Measurements from ENCODE around the gene RPL19.

RPL19 gene

DNA sequence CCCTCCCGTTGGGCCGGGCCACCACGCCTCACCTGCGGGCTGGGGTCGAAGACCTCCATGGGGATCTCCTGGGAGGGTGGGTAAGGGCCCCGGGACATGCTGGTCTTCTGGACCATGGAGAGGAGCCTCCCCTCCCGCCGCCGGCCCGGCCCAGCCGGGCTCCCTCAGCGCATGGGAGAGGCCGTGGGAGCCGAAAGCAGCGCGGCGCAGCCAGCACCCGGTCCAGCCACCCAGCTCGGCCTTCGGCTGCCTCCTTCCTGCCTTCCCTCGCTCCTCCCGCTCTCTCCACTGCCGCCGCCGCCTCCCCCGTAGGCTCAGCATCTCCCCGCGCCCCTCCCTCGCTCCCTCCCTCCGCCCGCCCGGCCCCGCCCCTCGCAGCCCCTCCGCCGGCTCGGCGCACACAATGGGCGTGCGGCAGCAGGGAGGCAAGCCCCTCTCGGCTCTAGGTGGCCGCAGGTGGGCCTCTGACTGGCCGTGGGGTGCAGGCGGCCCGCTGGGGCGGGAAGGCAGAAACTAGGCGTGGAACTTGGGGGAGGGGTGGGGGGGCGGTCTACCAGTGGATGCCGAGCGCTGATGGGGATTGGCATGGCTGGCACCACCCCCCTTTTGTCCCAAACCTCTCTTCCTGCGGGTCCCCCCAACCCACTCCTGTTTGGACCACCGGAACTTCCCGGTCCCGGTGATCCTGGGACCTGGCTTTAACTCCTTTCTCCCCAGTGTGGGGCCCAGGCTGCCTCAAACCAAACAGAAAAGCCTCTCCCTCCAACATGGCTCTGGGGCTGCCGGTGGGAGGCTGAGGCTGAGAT is 2.5 kb upstream of the RPL19 start, which contains the start of gene CACNB1:
TSS of gene CACNB1 (minus strand) at position 290 of the 806 bp plus-strand sequence. CDS start at position 116, 174 bp downstream.
- DNase-seq (ENCODE audit: low read depth), result no peak

DNA sequence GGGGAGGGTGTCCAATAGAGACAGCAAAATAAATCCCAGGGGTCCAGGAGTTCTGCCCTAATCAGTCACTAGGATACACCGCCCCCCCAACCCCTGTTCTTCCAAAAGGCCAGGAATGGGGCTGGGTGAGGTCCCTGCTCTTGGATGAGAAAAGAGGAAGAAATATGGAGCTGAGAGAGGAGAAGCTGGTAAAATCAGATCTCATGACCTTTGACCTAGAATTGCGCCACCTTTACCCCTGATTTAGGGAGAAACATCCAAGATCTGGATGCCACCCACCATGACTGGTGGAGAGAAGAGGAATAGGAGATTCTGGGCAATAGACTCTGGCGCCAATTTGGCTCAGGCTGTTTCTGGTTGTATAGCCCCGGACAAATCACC is 1.9 kb upstream of the RPL19 start:
- no peak for DNase-seq (ENCODE audit: low read depth)

DNA sequence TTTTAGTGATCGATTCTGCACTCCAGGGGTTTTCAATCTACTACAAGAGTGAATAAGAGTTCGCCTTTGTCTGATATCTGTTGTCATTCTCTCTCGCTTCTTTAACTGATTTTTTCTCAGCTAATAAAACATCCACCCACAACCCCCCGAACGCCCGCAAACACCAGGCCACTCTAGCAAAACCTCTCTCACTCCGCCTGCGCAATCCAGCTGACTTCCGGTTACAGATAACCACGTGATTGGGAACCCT is 338 bp upstream of the RPL19 start:
- no peak for DNase-seq (ENCODE audit: low read depth)

DNA sequence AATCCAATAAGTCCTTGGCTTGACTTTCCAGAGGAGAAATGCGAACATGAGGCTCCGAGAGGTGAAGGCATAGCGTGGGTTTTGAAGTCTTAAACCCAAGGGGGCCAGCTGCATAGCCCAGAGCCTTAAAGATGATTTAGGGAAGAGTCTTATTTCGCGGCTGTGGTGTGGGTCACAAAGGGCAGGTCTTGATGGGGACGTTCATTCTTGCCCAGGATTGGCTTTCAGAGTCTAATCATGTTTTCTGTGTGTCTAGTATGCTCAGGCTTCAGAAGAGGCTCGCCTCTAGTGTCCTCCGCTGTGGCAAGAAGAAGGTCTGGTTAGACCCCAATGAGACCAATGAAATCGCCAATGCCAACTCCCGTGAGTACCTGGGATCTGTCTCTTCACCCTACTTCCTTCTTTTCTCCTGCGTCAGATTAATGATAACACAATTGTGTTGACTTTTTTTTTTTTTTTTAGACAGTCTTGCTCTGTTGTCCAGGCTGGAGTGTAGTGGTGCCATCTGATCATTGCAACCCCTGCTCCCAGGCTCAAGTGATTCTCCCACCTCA is 951 bp downstream of the RPL19 start:
- DNase-seq (ENCODE audit: low read depth), result no peak

DNA sequence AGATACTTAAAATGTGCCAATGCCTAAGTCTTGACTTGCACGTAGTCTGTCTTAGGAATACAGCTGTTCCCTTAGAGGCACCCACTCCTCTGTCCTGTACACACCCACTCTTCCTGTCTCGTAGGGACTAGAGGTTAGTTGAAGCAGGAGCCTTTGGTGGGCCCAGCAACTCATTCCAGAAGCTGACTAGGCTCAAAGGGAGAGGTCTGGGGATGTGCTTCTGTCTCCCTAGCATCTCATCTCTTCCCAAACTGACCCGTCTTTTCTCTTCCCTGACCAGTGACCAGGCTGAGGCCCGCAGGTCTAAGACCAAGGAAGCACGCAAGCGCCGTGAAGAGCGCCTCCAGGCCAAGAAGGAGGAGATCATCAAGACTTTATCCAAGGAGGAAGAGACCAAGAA is 4.2 kb downstream of the RPL19 start:
- no peak for DNase-seq (ENCODE audit: low read depth)

DNA sequence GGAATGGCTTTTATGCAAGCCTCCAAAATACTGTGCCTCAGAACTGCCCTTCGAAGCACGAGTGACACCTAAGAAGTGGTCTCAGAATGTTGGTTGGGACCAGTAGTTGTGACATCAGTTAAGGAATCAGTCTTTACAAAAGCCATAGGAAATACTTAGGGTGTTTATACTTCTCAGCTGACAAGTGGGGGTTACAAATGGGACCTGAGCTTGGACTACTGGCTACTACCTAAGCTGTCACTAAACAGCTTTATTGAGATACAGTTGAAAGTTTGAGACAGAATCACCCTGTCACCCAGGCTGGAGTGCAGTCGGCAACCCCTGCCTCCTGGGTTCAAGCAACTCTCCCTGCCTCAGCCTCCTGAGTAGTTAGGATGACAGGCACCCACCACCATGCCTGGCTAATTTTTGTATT is 5.0 kb downstream of the RPL19 start:
- DNase-seq (ENCODE audit: low read depth), result no peak

DNA sequence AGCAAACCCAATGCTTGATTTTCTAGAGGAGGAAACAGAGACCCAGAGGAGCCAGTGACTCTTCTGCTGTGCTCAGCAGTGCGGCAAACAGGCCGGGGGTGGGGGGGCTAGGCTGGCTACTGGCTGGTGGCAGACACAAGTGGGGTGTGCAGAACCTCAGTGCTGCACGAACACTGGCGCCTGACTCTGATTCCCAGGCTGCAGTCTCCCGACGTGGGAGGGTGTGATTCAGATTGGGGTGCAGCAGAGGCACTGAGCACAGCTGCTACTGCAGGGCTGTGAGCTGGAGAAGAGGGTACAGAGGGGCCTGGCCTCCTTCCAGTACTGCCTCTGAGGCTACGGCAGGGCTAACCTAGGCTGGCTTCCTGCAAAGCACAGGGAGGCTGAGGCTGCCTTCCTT is 8.1 kb downstream of the RPL19 start:
- DNase-seq (ENCODE audit: low read depth), result no peak

DNA sequence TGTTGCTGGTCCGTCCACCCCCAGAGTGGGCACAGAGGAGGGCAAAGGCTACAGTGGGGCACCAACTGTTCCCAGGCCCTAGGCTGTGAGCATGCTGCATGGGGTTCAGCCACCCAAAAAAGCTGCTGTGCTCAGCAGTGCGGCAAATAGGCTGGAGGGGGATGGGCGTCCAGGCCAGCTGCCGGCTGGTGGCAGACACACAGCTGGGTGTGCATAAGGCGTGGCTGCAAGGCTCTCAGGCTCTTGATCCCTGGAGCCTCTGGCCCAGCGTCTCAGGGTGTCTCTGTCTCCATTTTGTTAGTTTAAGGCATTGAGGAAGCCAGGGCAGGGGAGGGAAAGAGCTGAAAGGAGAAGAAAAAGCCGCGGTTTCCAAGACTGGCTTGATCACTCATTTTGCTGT is 8.8 kb downstream of the RPL19 start:
- DNase-seq (ENCODE audit: low read depth), result no peak

DNA sequence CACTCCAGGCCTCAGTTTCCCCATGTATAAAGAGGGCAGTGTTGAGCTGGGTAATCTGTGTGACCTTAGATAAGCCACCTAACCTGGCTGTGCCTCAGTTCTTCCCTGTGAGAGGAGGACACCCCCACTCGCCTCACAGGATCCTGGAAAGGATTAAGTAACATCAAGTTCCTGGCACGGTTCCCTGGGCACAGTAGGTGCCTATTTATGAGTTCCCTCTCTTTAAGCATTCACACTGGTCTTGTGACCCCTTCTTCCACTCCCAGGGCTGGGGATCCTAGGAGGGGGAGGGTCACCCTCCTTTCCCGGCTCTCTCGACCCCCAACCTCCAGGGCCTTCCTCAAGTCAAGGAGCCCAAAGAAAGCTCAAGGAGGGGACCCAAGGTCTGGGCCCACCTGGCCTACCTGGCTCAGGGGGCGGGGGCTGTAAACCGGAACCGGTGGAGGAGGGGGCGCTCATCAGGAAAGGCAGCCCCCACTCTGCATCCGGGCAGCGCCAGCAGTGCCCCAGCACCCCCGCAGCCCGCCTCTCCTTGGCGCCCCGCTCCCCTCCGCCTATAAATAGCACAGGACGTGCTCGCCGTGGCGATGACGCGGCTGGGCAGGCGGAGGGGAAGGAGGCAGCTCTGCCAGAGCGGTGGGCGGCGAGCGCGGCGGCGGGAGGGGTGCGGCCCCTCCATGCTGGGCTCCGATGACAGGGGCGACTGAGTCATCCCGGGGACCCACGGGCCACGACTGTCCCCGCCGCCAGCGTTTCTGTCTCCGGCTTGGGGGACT is 9.4 kb downstream of the RPL19 start:
- no peak for DNase-seq (ENCODE audit: low read depth)

DNA sequence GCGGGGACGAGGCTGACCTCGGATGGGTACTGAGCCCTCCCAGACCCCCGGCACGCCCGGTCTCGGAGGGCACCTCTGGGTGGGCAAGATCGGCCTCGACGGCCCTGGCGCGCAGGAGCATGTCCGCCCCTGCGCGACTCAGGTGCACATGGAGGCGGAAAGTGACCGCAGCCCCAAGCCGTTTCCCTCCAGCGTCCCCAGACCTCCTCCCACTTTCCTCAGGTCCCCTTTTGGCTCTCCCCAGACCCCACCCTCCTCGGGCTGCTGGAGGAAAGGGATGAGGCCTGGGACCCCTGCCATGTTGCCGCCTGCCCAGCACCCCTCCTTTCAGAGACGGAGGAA is 10.0 kb downstream of the RPL19 start:
- DNase-seq (ENCODE audit: low read depth), result no peak

DNA sequence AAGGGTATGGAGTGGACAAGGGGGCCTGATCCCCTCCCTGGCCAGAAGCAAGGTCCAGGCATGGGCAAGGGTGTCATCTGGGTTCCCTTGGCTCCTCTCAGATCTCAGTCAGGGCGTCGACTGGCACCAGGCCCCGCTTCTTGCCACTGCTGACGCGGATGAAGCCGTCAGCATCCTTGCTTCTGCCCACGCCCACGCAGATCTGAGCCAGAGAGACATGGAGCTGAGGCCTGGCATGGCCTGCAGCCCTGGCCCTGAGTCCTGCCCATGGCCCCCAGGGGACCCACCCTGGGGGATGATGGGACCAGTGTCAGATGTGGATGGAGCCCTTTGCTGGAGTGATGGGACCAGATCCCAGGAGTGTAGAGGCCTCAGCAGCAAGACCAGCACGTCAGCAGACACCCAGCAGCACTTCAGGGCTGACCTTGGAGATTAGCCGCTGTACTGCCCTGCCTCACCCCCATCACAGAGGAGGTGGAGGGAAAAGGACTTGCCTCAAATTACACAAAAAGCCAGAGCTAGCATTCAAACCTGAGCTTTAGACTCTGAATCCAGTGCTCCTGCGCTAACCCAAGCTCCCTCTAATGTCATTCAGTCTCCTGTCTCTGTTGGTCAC is 12.2 kb downstream of the RPL19 start:
- DNase-seq (ENCODE audit: low read depth), result no peak

DNA sequence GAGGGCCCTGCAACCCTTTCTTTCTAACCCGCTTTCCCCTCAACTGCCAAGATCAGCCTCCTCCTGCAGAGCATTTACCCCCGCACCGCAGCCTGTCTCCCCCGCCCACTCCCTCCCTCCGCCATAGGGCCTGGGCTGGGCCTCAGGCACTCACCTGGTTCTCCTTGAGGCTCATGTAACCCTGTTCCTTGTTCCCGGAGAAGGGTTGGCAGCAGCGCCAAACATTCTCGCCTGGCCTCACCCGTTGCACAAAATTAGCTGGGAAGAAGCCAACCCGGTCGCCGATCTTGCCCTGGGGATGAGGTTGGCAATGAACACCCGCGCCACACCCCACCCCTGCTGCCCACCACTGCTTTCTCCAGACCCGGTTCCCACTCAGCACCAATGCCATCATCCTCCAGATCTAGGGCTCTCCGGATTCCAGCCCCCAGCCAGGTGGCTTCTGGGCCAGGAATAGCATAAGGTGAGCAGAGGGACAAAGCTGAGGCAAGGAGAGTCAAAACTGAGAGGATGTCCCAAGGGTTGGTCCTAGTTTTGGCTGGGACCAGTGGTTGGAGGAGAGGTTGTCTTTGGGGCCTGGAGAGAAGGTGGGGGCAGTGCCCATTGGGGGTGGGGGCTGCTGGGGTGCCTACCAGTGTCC is 12.9 kb downstream of the RPL19 start:
- DNase-seq (ENCODE audit: low read depth), result no peak

DNA sequence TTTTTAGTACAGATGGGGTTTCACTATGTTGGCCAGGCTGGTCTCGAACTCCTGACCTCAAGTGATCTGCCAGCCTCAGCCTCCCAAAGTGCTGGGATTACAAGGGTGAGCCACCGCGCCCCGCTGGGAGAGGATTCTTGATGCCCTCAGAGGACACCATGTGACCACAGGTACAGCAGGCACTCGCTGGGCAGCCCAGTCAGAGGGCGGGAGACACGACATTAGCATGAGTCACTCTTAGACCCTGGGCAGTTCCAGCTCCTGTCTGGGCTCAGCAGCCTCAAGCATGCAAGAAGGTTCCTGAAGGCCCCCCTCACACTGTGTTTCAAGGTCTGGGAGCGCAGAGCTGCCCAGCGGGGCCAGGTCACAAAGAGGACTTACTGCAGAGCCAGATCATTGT is 13.8 kb downstream of the RPL19 start:
- DNase-seq (ENCODE audit: low read depth), result no peak

DNA sequence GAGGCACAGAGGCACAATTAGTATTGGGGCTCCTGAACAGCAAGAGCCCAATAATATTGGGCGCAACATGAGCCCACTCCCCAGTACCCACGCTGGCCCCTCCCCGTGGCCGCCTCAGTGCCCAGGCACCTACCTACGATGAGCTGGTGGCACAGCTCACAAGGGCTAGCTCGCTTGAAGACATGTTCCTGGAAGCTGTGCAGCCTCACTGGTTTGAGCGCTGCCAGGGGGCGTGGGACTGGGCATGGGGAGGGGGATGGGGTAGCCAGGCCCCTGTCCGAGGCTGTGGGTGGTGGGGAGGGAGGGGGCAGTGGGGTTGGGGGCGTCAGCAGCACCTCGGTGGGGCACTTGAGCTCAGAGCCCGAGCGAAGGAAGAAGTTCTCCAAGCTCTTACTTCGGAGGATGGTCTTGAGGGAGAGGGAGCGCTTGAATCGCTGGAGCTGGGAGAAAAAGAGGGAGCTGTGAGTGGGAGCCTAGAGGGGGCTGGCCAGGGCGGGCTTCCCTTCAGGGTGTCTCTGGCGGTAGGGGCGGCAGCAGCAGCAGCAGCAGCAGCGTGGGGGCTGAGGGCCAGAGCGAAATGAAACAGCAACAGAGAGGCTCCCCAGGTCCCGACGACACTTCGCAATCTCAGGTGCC is 17.8 kb downstream of the RPL19 start:
- DNase-seq (ENCODE audit: low read depth), result no peak

DNA sequence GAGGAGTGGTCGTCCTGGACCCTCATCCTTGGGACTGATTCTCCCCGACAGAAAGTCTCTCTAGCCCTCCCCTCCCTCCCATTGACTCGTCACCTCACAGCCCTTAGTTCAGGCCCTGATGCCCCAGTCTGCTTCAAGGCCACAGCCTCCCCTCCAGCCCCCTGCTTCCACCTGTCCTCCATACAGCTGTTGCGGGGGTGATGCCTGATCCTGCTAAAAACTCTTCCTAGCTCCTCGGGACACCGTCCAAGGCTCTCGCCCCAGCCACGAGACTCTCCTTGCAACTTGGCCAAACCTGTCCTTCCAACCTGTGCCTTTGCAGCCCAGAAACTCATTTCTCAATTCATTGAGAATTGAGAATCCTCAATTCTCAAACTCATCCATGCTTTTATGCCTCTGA is 18.8 kb downstream of the RPL19 start:
- DNase-seq (ENCODE audit: low read depth), result no peak

DNA sequence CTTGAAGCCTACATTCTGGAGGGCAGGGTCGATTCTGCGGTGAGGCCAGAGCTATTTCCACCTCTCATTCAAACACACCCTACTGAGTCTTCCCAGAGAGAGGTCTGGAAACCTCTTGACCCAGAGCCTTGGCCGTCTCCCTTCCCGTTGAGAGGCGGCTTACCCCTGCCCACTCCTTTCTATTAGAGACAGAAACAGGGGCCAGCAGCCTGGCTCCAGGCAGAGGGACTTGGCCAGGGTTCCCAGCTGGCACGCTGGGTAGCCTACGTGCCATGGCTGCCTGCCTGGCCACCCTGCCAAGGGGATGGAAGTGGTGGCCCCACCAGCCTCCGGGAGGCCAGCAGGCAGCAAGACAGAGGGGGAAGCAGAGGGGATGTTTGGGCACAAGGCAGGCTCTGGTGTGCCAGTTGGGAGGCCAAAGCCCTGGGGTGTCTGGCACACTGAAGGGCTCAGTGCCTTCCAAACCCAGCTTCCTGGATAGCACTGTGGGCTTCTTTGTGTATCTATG is 19.6 kb downstream of the RPL19 start:
- DNase-seq (ENCODE audit: low read depth), result no peak

DNA sequence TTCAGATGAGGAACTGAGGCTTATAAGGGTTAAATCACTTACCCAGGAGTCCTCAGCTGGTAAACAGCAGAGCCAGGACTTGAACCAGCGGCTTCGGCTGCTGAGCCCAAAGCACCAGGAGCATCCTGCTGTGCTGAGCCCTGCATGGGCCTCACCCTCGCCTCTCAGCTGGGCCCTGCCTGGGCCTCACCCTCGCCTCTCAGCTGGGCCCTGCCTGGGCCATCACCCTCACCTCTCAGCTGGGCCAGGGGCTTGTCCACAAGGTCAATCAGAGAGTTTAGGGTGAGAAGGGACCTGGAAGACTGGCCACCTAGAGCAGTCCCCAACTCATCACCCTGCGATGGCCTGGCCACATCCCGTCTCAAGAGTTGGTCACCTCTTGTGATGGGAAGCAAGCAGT is 21.5 kb downstream of the RPL19 start:
- no peak for DNase-seq (ENCODE audit: low read depth)

DNA sequence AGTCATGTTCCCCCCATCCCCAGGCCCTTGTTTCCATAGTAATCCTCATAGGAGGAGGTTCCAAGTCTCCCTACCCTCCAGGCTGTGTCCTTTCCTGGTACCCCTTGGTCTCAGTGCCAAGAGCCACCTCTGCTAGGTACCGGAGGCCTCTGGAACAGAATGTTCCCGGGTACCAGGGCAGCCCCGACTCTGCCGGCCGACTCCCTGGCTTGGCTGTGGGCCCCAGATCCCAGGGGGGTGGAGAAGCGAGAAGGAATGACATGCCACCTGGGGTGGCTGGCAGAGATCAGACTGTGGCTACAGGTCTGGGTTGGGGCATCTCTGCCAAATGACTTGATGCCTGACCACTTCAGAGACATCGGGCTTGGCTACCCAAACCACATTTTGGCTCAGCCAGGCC is 22.1 kb downstream of the RPL19 start:
- no peak for DNase-seq (ENCODE audit: low read depth)

DNA sequence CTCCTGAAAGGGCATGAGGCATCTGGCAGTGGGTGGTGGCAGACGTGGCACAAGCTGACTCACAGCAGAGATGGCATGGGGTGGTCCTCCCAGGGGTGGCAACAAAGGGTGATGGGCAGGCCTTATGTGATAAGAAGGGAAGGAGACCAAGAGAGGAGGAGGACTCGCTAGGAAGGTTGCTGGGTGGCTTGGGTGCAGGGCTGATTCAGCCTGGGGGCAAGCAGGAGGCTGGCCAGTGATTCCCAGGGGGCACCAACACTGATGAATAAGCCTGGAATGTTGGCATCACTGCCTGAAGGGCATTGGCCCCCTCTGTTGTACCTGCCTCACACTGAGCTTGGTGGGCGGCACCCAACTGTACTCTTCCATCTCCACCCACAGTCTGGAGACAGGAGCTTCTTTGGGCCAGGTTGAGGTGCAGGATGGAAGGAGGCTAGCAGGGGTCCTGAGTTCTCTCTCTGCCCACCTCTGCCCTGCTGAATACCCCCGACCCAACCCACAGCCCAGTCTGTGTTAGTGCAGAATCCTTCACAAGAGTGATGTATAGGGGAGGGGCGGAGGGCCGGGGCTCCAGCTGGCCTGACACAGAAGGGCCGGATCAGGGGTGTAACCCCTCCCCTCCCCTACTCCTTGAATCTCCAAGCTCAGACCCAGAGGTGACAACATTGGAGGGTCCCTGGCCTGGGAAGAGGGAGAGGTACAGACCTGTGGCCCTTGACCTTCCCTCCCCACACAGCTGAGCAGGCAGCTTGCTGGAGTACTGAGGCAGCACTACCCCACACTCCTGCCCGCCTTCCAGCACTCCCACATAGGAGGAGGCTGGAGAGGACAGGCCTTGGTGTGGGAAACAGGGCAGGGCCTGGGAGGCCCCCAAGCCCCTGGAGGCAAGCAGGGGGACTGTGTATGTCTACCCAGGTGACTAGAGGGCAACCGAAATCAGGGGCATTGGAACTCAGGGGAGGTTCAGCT is 23.1 kb downstream of the RPL19 start:
- no peak for DNase-seq (ENCODE audit: low read depth)

DNA sequence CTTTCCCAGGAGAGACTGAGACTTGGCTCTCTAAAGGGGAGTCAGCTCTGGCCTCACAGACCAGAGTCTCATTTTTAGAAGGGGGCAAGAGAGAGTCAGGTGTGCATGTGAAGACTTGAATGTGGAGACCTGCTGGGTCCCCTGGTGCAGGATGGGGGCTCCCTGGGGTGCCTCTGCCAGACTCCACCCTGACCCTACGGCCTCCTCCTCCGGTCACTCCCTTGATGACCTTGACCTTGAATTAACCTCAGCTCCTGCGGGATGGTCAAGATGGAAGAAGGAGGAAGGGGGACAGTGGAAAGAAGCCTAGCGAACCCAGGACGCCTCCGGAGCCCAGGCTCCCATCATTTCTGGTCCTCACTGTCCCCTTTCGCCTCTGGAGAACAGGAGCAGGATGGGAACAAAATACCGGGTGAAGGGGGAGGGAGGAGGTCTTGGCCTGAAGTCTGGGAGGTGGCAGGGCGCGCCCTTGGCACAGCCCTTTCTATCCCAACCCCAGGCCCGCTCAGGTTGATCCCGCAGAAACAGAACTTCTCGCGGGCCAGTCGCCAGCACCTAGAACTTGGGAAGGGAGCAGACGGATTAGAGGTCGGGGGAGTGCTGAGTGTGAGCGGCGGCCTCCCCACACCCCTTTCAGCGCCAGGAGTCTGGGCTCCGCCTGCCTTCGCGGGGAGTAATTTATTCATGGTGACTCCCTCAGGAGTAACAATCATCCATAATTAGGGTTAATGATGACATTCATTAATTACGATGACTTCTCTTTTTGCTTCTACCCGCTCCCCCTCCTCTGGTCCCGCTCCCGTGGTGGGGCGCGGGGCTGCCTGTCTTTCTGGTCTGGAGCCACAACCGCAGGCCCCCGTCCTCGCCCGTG is 24.1 kb downstream of the RPL19 start:
- DNase-seq (ENCODE audit: low read depth), result no peak
